Cortex of kidney (tissue), 1 donor: ENCODE results near the gene ADAMTS12.

Source experiments
- DNase-seq: peaks from one replicate; lab custom pipeline; 2025; lab: John Stamatoyannopoulos, UW

ADAMTS12 gene

DNA sequence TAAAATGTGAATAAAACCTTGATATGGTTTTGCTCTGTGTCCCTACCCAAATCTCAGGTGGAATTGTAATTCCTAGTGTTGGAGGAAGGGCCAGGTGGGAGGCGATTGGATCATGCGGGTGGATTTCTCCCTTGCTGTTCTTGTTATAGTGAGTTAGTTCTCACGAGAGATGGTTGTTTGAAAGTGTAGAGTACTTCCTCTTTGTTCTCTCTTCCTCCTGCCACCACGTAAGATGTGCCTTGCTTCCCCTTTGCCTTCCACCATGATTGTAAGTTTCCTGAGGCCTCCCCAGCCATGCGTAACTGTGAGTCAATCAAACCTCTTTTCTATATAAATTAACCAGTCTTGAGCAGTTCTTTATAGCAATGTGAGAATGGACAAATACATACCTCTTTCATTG is 416.1 kb downstream of the ADAMTS12 start:
- DNase-seq: no peak

- no peak for DNase-seq
These were observed 416.8 kb downstream of the ADAMTS12 start for GRCh38 chr5:33474931-33475499.

GRCh38 chr5:33474004-33474403 is 417.8 kb downstream of the ADAMTS12 start:
- no peak for DNase-seq
